ENCODE results near the gene PLAGL2. TPM values are rescaled to one million over a fixed set of nuclear protein-coding genes. Genes with fewer than 3 reads are reported as not detected.
"Not testable (repeated sequence)": the region's sequence is repeated elsewhere in the genome, so short reads cannot be mapped to it uniquely, and the experiment has no call there.

Gene PLAGL2
- total RNA-seq: 10 to 100 TPM; 32.8 to 39.4 TPM

DNA sequence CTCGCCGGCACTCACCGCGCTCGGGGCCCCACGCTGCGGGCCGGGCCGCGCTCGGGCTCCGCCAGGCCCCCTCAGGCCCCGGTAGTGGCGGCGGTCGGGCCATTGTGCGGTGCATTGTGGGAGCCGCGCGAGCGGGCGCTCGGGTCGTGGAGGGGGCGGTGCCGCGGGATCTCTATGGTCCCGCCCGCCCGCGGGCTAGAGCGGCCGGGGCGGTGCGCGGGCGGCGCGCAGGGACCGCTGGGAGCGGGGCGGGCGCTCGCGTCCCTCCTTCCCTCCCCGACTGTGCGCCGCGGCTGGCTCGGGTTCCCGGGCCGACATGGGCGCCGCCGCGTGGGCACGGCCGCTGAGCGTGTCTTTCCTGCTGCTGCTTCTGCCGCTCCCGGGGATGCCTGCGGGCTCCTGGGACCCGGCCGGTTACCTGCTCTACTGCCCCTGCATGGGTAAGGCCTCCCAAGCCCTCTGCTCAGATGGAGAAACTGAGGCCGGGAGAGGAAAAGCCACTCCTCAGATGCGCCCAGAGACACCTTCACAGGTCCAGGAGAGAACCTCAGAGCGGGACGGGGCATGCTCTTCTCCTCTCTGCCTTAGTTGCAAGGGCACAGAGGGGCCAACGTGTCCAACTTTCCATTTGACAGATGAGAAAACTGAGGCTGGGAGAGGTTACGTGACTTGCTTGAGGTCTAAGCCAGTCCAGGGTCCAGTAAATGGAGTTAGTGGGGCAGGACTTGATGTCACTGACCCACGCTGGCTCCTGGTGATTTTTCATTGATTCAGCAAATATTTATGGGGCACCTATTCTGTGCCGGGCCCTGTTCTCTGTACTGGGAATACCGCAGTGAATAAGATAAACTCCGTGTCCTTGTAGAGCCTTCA lies at the start of gene PLAGL2, which contains the start of gene POFUT1:
Gene PLAGL2, minus strand, starts transcription at position 118 of the 873 bp plus-strand sequence. CDS start 5,565 bp downstream, outside the sequence.
Gene POFUT1, plus strand, starts transcription at position 255 of the 873 bp plus-strand sequence. Its CDS starts 62 bp downstream, at position 317.
- H3K4me1 Mint-ChIP-seq (ENCODE audit: low read depth in 2 of 2): peaks cover 59 to 80% of the 10 kb centered on the region in 2 donors
- H3K27ac Mint-ChIP-seq: peak within 1 kb of the TSS; percentile 96 to 99
- ATAC-seq (peak; percentile 98 to 99), DNase-seq (ENCODE audit: low spot score) (peak; percentile 94)
- H3K9me3 Mint-ChIP-seq: no peaks in the 10 kb centered on the region
- no peaks in the 10 kb centered on the region for H3K27me3 Mint-ChIP-seq
- peaks cover 26% of the 10 kb centered on the region for H3K36me3 Mint-ChIP-seq
- H3K4me3 Mint-ChIP-seq: peak within 1 kb of the TSS; percentile 100

DNA sequence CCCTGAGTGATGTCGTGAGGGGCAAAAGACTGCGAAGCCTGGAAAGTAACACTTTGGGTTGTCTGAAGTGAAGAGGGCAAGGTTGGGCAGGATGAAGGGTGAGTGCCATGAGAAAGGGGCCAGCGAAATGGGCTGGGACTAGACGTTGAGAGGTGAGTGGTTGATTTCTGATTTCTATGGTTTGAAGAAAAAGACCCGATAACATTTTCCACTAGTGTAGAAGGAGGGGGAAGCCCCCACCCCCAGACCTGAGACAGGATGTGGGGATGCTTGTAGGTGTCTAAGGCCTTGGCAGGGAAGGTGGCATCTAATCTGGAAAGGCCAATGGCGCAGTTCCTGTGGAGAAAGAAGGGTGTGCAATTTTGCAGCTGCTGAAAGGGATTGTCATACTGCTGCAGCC lies 44.6 kb upstream of the PLAGL2 start:
- ATAC-seq (peak in 1 of 2 donors; percentile 25), DNase-seq (ENCODE audit: low spot score) (peak; percentile 65)
- Mint-ChIP-seq H3K4me3 (peak overlapping the region; percentile 43), H3K27ac (peak overlapping the region; percentile 69 to 80), H3K9me3 (no peaks in the 10 kb centered on the region), H3K36me3 (no peaks in the 10 kb centered on the region), H3K27me3 (no peaks in the 10 kb centered on the region), H3K4me1 (ENCODE audit: low read depth in 2 of 2) (peaks cover 30 to 38% of the 10 kb centered on the region in 2 donors)

DNA sequence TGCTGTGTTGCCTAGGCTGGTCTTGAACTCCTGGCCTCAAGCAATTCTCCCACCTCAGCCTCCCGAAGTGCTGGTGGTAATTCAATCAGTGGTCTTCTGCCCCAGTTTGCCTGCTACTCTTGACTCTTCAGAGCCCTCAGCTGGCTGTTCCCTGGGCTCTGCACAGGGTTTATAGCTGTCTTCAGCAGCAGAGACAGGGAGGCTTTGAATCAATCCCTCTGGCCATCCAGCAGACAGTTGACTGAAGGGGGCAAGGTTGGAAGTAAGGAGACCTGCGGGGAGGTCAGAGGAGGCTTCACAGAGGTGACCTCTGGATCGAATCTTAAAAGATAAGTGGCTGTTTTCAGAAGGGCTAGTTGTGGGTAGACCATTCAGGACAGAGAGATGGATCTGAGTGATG lies 43.9 kb upstream of the PLAGL2 start:
- no peak for DNase-seq (ENCODE audit: low spot score)

GRCh38 chr20:32249030-32249738 lies 41.6 kb upstream of the PLAGL2 start:
- Mint-ChIP-seq H3K36me3 (no peaks in the 10 kb centered on the region), H3K27me3 (no peaks in the 10 kb centered on the region), H3K4me3 (peak overlapping the region; percentile 52), H3K9me3 (no peaks in the 10 kb centered on the region), H3K27ac (peak overlapping the region; percentile 73 to 80), H3K4me1 (ENCODE audit: low read depth in 2 of 2) (peaks cover 31 to 39% of the 10 kb centered on the region in 2 donors)
- DNase-seq (ENCODE audit: low spot score) (peak; percentile 77), ATAC-seq (peak; percentile 95 to 97)

More for the DNA sequence above, 43.9 kb upstream of the PLAGL2 start:
- H3K4me3 Mint-ChIP-seq: peak overlapping the region; percentile 53
- no peaks in the 10 kb centered on the region for H3K27me3 Mint-ChIP-seq
- no peaks in the 10 kb centered on the region for H3K9me3 Mint-ChIP-seq
- ATAC-seq: no peak
- no peaks in the 10 kb centered on the region for H3K36me3 Mint-ChIP-seq
- H3K27ac Mint-ChIP-seq: peak overlapping the region; percentile 69 to 80
- peaks cover 27 to 33% of the 10 kb centered on the region in 2 donors for H3K4me1 Mint-ChIP-seq (ENCODE audit: low read depth in 2 of 2)

DNA sequence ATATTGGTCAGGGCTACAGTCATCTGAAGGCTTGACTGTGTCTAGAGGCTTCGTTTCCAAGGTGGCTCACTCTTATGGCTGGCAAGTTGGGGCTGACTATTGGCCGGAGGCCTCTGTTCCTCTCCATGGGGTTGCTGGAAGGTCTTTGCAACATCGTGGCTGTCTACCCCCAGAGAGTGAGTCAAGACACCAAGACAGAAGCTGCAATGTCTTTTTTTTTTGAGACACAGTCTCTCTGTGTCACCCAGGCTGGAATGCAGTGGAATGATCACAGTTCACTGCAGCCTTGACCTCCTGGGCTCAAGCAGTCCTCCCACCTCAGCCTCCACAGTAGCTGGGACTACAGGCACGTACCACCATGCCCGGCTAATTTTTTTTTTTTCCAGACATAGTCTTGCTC lies 40.5 kb upstream of the PLAGL2 start:
- ATAC-seq (peak in 1 of 2 donors; percentile 51), DNase-seq (ENCODE audit: low spot score) (no peak)
- no peak overlapping the region for H3K4me3 Mint-ChIP-seq
- H3K4me1 Mint-ChIP-seq (ENCODE audit: low read depth in 2 of 2): peaks cover 31 to 37% of the 10 kb centered on the region in 2 donors
- H3K27ac Mint-ChIP-seq: peak overlapping the region; percentile 37 to 80
- H3K36me3 Mint-ChIP-seq: no peaks in the 10 kb centered on the region
- H3K9me3 Mint-ChIP-seq: no peaks in the 10 kb centered on the region
- no peaks in the 10 kb centered on the region for H3K27me3 Mint-ChIP-seq

GRCh38 chr20:32246208-32246607 lies 38.7 kb upstream of the PLAGL2 start:
- not testable (repeated sequence) for ATAC-seq; DNase-seq (ENCODE audit: low spot score); H3K9me3 Mint-ChIP-seq; H3K27me3 Mint-ChIP-seq; H3K36me3 Mint-ChIP-seq; H3K4me3 Mint-ChIP-seq
- peaks cover 18 to 25% of the 10 kb centered on the region in 2 donors for H3K4me1 Mint-ChIP-seq (ENCODE audit: low read depth in 2 of 2)
- H3K27ac Mint-ChIP-seq: peak overlapping the region; percentile 14 to 80

GRCh38 chr20:32244959-32245358 lies 37.4 kb upstream of the PLAGL2 start:
- Mint-ChIP-seq H3K27ac (peak overlapping the region in 1 of 2 donors; percentile 79), H3K36me3 (no peaks in the 10 kb centered on the region), H3K4me1 (ENCODE audit: low read depth in 2 of 2) (peaks cover 16 to 21% of the 10 kb centered on the region in 2 donors), H3K4me3 (no peak overlapping the region), H3K9me3 (no peaks in the 10 kb centered on the region), H3K27me3 (no peaks in the 10 kb centered on the region)
- DNase-seq (ENCODE audit: low spot score) (no peak), ATAC-seq (no peak)

- Mint-ChIP-seq H3K36me3 (no peaks in the 10 kb centered on the region), H3K27ac (peak overlapping the region in 1 of 2 donors; percentile 79), H3K9me3 (no peaks in the 10 kb centered on the region), H3K4me3 (no peak overlapping the region), H3K27me3 (no peaks in the 10 kb centered on the region), H3K4me1 (ENCODE audit: low read depth in 2 of 2) (peaks cover 13 to 19% of the 10 kb centered on the region in 2 donors)
- ATAC-seq: no peak
- DNase-seq (ENCODE audit: low spot score): no peak
Observed at GRCh38 chr20:32244150-32244823, 36.7 kb upstream of the PLAGL2 start.

GRCh38 chr20:32241807-32242206 lies 34.3 kb upstream of the PLAGL2 start:
- no peaks in the 10 kb centered on the region for H3K36me3 Mint-ChIP-seq
- ATAC-seq (no peak), DNase-seq (ENCODE audit: low spot score) (no peak)
- no peak overlapping the region for H3K27ac Mint-ChIP-seq
- no peaks in the 10 kb centered on the region for H3K27me3 Mint-ChIP-seq
- H3K4me1 Mint-ChIP-seq (ENCODE audit: low read depth in 2 of 2): peaks cover 6 to 11% of the 10 kb centered on the region in 2 donors
- no peak overlapping the region for H3K4me3 Mint-ChIP-seq
- H3K9me3 Mint-ChIP-seq: no peaks in the 10 kb centered on the region

DNA sequence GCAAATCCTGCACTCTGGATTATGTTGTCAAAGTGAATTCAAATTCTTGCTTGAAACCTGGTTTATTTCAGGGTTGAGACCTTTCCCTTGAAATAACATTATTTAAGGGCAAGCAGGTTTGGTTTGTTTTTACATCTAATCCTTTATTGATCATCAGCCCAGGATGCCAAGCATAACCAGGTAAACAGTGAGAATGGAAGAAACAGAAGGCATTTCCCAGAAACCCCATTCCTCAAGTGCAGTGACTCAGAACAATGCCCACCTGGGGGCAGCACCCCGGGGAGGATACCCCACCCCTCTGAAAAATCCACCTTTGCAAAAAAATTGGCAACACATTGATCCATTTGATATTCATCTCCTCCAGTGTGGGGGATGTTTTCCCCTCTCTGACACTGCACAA lies 32.7 kb upstream of the PLAGL2 start:
- no peak overlapping the region for H3K27ac Mint-ChIP-seq
- H3K36me3 Mint-ChIP-seq: no peaks in the 10 kb centered on the region
- no peak overlapping the region for H3K4me3 Mint-ChIP-seq
- H3K9me3 Mint-ChIP-seq: no peaks in the 10 kb centered on the region
- ATAC-seq (no peak), DNase-seq (ENCODE audit: low spot score) (no peak)
- peaks cover 0 to 7% of the 10 kb centered on the region in 2 donors for H3K4me1 Mint-ChIP-seq (ENCODE audit: low read depth in 2 of 2)
- H3K27me3 Mint-ChIP-seq: no peaks in the 10 kb centered on the region

- Mint-ChIP-seq H3K4me1 (ENCODE audit: low read depth in 2 of 2) (no peaks in the 10 kb centered on the region), H3K36me3 (no peaks in the 10 kb centered on the region), H3K9me3 (no peaks in the 10 kb centered on the region), H3K27ac (no peak overlapping the region), H3K27me3 (no peaks in the 10 kb centered on the region), H3K4me3 (no peak overlapping the region)
- no peak for DNase-seq (ENCODE audit: low spot score)
- ATAC-seq: no peak
Observed at GRCh38 chr20:32238483-32239425, 31.2 kb upstream of the PLAGL2 start.

DNA sequence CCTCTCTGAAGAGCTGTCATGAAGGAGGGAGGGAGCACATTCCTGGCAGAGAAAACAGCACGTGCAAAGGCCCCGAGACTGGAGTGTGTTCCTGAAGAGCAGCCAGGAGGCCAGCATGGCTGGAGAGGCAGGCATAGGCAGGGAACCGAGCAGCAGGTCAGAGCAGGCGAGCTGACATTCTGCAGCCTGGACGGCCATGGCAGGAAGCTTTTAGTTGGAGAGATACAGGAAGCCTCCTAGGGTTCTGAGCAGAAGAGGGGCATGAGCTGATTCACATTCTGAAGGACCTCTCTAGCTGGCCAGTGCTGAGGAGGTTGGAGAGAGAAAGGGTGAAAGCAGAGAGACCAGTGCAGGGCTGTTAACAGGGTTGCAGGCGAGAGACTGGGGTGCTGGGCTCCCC lies 29.9 kb upstream of the PLAGL2 start:
- no peaks in the 10 kb centered on the region for H3K9me3 Mint-ChIP-seq
- no peak overlapping the region for H3K27ac Mint-ChIP-seq
- H3K36me3 Mint-ChIP-seq: peaks cover 6% of the 10 kb centered on the region
- H3K4me3 Mint-ChIP-seq: no peak overlapping the region
- H3K4me1 Mint-ChIP-seq (ENCODE audit: low read depth in 2 of 2): peaks cover 7 to 9% of the 10 kb centered on the region in 2 donors
- no peak for ATAC-seq
- no peaks in the 10 kb centered on the region for H3K27me3 Mint-ChIP-seq
- no peak for DNase-seq (ENCODE audit: low spot score)

Measured in natural killer cell treated with Interleukin-12 subunit alpha and Interleukin-12 subunit beta and Interleukin-15 and Interleukin-18, amount 100 ng/mL, for 72 hours (primary cell).